ENCODE data around the gene ZBTB49. TPM values are rescaled to one million over a fixed set of nuclear protein-coding genes. Genes with fewer than 3 reads are reported as not detected.

ZBTB49 gene
- total RNA-seq, 2 donors from 2014 or later, result 3.9 to 6.0 TPM

GRCh38 chr4:4269856-4270255 is 20.2 kb upstream of the ZBTB49 start:
- Mint-ChIP-seq H3K9me3 (no peaks in the 10 kb centered on the region), H3K36me3 (peaks cover 0 to 16% of the 10 kb centered on the region in 2 donors), H3K27ac (peak overlapping the region in 1 of 2 donors; percentile 41)
- DNase-seq (ENCODE audit: low spot score in 2 of 2) (no peak), ATAC-seq (no peak)

- peaks cover 0 to 18% of the 10 kb centered on the region in 2 donors for H3K36me3 Mint-ChIP-seq
- no peaks in the 10 kb centered on the region for H3K9me3 Mint-ChIP-seq
- no peak for ATAC-seq
- H3K27ac Mint-ChIP-seq, result no peak overlapping the region
- DNase-seq (ENCODE audit: low spot score in 2 of 2), result no peak
Observed at GRCh38 chr4:4270529-4270928, 19.5 kb upstream of the ZBTB49 start.

- ATAC-seq (no peak), DNase-seq (ENCODE audit: low spot score in 2 of 2) (no peak)
- Mint-ChIP-seq H3K9me3 (no peaks in the 10 kb centered on the region), H3K36me3 (peaks cover 0 to 11% of the 10 kb centered on the region in 2 donors), H3K27ac (peak overlapping the region in 1 of 2 donors; percentile 23)
Observed at GRCh38 chr4:4271912-4272311, 18.1 kb upstream of the ZBTB49 start.

GRCh38 chr4:4274226-4274625 is 15.8 kb upstream of the ZBTB49 start:
- H3K9me3 Mint-ChIP-seq, result no peaks in the 10 kb centered on the region
- no peak for ATAC-seq
- no peak for DNase-seq (ENCODE audit: low spot score in 2 of 2)
- H3K27ac Mint-ChIP-seq, result no peak overlapping the region
- H3K36me3 Mint-ChIP-seq, result peaks cover 0 to 10% of the 10 kb centered on the region in 2 donors

DNA sequence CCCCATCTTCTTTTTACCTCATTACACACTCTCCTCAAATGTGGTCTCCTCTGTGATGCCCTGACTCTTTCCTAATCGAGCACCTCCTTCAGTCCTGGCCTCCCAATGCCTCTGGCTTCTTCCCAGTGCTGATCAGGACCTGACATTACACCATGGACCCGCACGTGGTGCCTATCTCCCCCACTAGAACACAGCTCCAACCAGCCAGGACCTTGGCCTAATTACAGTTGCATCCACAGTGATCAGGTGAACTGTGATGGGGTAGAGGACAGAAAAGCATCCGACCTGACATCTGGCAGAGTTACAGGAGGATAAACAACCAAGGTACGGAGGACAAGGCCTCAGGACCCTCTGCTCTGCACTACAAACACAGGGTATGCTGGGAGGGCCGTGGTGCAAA is 12.5 kb upstream of the ZBTB49 start:
- no peak for DNase-seq (ENCODE audit: low spot score in 2 of 2)
- ATAC-seq, result no peak
- H3K36me3 Mint-ChIP-seq, result peaks cover 0 to 13% of the 10 kb centered on the region in 2 donors
- H3K27ac Mint-ChIP-seq, result no peak overlapping the region
- H3K9me3 Mint-ChIP-seq, result no peaks in the 10 kb centered on the region

- Mint-ChIP-seq H3K36me3 (peaks cover 7 to 15% of the 10 kb centered on the region in 2 donors), H3K27ac (no peak overlapping the region), H3K9me3 (no peaks in the 10 kb centered on the region)
- no peak for ATAC-seq
- no peak for DNase-seq (ENCODE audit: low spot score in 2 of 2)
Observed at GRCh38 chr4:4281787-4282186, 8.3 kb upstream of the ZBTB49 start.

DNA sequence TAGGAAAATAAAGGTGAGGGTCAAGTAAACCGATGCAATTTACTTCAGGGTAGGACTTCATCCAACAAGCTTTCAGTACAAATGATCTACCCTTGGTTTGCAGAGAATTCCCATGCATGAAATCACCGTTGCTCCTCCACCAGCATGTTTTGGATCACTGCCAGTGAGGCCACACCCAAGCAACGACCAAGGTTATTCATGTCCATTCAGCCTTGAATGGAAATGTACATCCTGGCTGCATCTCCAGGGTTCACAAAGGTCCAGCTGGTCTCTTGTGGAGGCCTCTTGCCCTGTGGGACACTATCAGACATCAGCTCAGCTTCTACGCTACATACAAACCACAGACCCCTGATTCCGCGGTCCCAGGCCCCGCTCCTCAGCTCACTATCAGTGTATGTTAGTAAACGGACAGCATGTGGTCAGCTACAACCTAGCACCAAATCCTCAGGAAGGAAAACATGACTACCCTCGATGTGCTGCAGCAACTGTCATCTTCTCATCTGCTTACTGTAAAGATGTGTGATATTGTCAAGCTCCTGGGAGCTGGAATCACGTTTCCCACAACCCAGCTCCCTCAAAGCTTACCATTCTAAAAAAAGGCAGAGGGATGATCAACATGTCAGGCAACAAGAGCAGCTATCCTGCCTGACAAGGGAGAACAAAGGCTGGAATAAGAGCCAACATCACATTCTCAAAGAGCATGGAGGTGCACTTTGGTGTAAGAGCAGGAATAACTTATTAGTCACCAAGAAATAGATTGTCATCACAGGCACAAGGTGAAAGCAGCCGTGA is 5.0 kb upstream of the ZBTB49 start:
- peaks cover 7 to 28% of the 10 kb centered on the region in 2 donors for H3K36me3 Mint-ChIP-seq
- H3K9me3 Mint-ChIP-seq, result no peaks in the 10 kb centered on the region
- DNase-seq (ENCODE audit: low spot score in 2 of 2) (no peak), ATAC-seq (no peak)
- H3K27ac Mint-ChIP-seq, result no peak overlapping the region

- DNase-seq (ENCODE audit: low spot score in 2 of 2) (no peak), ATAC-seq (no peak)
- H3K36me3 Mint-ChIP-seq, result peaks cover 2 to 30% of the 10 kb centered on the region in 2 donors
- H3K27ac Mint-ChIP-seq, result peak overlapping the region in 1 of 2 donors; percentile 30
- no peaks in the 10 kb centered on the region for H3K9me3 Mint-ChIP-seq
Observed at GRCh38 chr4:4288098-4288497, 2.0 kb upstream of the ZBTB49 start.

DNA sequence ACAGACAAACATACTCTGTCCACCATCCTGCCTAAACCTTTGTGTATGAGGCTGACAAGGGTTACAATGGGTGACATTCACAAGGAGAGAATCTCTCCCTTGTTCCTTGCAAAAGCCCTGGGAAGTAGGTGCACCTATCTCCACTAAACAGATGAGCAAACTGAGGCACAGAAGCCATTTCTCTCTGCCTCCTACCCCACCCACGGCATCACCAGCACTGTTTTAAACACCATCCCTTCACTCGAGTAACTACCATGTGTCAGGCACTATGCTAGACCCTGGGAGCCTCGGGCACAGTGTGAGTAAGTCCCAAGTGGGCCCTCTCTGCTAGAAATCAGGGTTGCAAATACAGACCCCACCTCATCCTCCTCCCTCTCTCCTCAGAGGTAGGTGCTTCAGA is 996 bp upstream of the ZBTB49 start:
- ATAC-seq, result no peak
- no peak for DNase-seq (ENCODE audit: low spot score in 2 of 2)
- H3K27ac Mint-ChIP-seq, result peak overlapping the region; percentile 94 to 95
- peaks cover 0 to 30% of the 10 kb centered on the region in 2 donors for H3K36me3 Mint-ChIP-seq
- no peaks in the 10 kb centered on the region for H3K9me3 Mint-ChIP-seq

GRCh38 chr4:4289597-4289940 is 482 bp upstream of the ZBTB49 start:
- DNase-seq (ENCODE audit: low spot score in 2 of 2) (no peak), ATAC-seq (peak; percentile 8 to 17)
- Mint-ChIP-seq H3K27ac (peak overlapping the region; percentile 94 to 95), H3K9me3 (no peaks in the 10 kb centered on the region), H3K36me3 (peaks cover 0 to 30% of the 10 kb centered on the region in 2 donors)

DNA sequence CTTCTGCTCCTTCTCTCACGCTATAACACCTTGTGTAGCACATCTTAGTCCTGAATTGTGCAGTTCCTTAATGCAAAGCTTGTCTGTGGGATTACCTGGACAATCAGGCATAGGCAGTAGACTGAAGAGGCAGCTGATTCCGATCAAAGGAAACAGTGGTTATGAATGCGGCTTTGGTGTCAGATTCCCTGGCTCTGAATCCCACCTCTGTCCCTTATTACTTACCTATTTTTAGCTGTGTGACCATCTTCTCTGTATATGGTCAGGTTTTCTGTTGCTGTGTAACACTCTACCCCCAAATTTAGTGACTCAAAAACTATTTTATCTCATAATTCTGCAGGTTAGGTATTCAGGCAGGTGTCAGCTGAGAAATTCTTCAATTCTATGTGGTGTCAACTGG is 3.2 kb downstream of the ZBTB49 start:
- H3K36me3 Mint-ChIP-seq, result peaks cover 17 to 19% of the 10 kb centered on the region in 2 donors
- ATAC-seq (no peak), DNase-seq (ENCODE audit: low spot score in 2 of 2) (no peak)
- peaks cover 0 to 4% of the 10 kb centered on the region in 2 donors for H3K9me3 Mint-ChIP-seq
- H3K27ac Mint-ChIP-seq, result no peak overlapping the region

DNA sequence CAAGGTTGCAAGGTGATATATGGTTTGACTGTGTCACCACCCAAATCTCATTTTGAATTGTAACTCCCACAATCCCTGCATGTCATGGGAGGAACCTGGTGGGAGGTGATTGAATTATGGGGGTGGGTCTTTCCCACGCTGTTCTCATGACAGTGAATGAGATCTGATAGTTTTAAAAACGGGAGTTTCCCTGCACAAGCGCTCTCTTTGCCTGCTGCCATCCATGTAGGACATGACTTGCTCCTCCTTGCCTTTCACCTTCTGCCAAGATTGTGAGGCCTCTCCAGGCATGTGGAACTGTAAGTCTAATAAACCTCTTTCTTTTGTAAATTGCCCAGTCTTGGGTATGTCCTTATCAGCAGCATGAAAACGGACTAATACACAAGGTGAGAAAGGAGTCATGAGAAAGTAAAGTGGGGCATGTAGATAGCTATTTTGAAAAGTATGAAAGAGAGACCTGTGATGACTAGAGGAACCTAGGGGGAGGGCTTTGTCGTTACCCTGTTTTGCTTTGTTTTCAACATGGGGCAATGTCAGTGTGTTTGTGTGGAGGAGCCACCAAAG is 6.3 kb downstream of the ZBTB49 start:
- ATAC-seq, result no peak
- peaks cover 0 to 17% of the 10 kb centered on the region in 2 donors for H3K36me3 Mint-ChIP-seq

DNA sequence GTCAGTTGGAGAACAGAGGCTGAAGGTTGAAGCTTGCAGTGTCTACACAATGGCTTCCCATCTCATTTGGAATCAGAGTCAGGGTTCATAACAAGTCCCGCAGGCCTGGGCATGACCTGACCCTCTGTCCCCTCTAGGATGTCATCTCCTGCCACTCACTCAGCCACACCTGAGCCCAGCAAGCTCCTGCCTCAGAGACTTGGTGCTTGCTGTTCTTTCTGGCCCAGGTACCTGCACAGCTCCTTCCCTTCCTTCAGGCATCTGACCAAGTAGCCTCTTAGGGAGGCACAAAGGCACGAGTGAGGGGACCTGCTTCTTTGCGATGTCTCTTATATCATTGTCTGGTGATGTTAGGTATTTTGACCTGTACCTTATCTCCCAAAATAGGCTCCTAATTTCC is 9.0 kb downstream of the ZBTB49 start:
- H3K36me3 Mint-ChIP-seq, result peaks cover 9 to 17% of the 10 kb centered on the region in 2 donors
- H3K9me3 Mint-ChIP-seq, result peaks cover 0 to 4% of the 10 kb centered on the region in 2 donors
- ATAC-seq (no peak), DNase-seq (ENCODE audit: low spot score in 2 of 2) (no peak)
- peak overlapping the region in 1 of 2 donors; percentile 52 for H3K27ac Mint-ChIP-seq

More for the DNA sequence above, 6.3 kb downstream of the ZBTB49 start:
- Mint-ChIP-seq H3K9me3 (peaks cover 0 to 4% of the 10 kb centered on the region in 2 donors), H3K27ac (no peak overlapping the region)
- DNase-seq (ENCODE audit: low spot score in 2 of 2), result no peak

DNA sequence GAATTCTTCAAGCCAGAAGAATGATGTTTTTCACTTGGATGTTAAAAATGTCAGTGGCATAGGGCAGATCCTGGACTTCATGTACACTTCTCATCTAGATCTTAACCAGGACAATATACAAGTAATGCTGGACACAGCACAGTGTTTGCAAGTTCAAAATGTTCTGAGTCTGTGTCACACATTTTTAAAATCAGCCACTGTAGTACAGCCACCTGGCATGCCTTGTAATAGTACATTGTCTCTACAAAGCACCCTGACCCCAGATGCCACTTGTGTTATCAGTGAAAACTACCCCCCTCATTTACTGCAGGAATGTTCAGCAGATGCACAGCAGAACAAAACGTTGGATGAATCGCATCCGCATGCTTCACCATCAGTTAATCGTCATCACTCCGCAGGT is 11.9 kb downstream of the ZBTB49 start:
- ATAC-seq (no peak), DNase-seq (ENCODE audit: low spot score in 2 of 2) (no peak)
- Mint-ChIP-seq H3K9me3 (no peaks in the 10 kb centered on the region), H3K36me3 (peaks cover 0 to 11% of the 10 kb centered on the region in 2 donors), H3K27ac (no peak overlapping the region)

GRCh38 chr4:4302416-4302815 is 12.4 kb downstream of the ZBTB49 start:
- DNase-seq (ENCODE audit: low spot score in 2 of 2) (no peak), ATAC-seq (no peak)
- Mint-ChIP-seq H3K27ac (no peak overlapping the region), H3K36me3 (peaks cover 0 to 14% of the 10 kb centered on the region in 2 donors), H3K9me3 (no peaks in the 10 kb centered on the region)

GRCh38 chr4:4306920-4307319 is 16.9 kb downstream of the ZBTB49 start:
- Mint-ChIP-seq H3K27ac (no peak overlapping the region), H3K9me3 (no peaks in the 10 kb centered on the region), H3K36me3 (peaks cover 0 to 14% of the 10 kb centered on the region in 2 donors)
- no peak for ATAC-seq
- no peak for DNase-seq (ENCODE audit: low spot score in 2 of 2)

DNA sequence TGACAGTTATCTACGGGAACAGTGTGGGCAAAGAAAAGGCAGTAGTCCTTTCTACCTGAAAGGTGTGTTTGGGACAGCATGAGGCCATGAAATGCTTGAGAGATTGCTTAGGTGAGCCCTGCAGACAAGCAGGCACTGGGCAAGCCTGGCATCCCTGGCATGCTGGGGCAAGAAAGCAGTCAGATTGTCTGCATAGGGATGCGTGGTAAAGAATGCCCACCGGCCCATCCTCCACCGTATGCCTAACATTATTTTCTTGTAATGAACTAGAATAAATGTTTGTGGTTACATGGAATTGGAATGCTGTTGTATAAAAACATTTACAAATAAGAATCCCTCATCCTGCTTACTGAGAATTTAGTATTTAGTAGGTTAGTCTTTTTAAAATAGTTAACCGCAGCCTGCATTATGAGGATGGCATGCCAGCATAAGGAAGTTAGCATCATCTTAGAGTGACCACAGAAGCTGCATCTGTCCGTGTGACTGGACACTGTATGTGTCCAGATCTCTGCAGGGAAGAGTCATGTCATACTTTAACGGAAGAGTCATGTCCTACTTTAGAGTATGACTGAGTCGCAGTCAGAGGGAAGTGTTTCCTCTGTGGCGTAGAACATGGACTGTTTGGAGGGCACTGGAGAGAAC is 18.9 kb downstream of the ZBTB49 start:
- Mint-ChIP-seq H3K36me3 (peaks cover 0 to 5% of the 10 kb centered on the region in 2 donors), H3K9me3 (no peaks in the 10 kb centered on the region), H3K27ac (peak overlapping the region in 1 of 2 donors; percentile 76)
- ATAC-seq (no peak), DNase-seq (ENCODE audit: low spot score in 2 of 2) (no peak)

Measured in activated naive CD4-positive, alpha-beta T cell treated with anti-CD3 and anti-CD28 coated beads, Interleukin-2, amount 50 U/mL, for 72 hours (primary cell).